Endothelial cell of umbilical vein (primary cell): ENCODE results near the gene IDI1. TPM values are rescaled to one million over a fixed set of nuclear protein-coding genes. Genes with fewer than 3 reads are reported as not detected.

Source experiments
- BruUV-seq: library from RNA; stranded (reverse); fragments of 400-500 nt; replicated peaks from 2 replicates; lab custom pipeline; 2021; lab: Mats Ljungman, UMichigan
- CTCF ChIA-PET: fragments of 300-600, 350-600 bp; sonication (Branson Sonifier 250); formaldehyde crosslinking; loops from one replicate; lab custom pipeline; 2021; ENCODE audit warnings: antibody characterized with exemption, inconsistent platforms; lab: Charles Lee
- POLR2A ChIA-PET: fragments of 300-600, 350-600 bp; sonication (Branson Sonifier 250); formaldehyde crosslinking; loops from one replicate; lab custom pipeline; 2021; ENCODE audit warnings: antibody characterized with exemption, inconsistent platforms; lab: Charles Lee
- DNase-seq: peaks from one replicate; pipeline ENCODE4 v3.0.0-alpha.2; 2011; ENCODE audit warnings: low read depth, low spot score
- FAIRE-seq: peaks from 2 replicates; lab custom pipeline; 2011; peaks lifted over from hg19 to GRCh38; lab: Jason Lieb, UNC
- H2AFZ ChIP-seq: 2 replicates; pipeline ENCODE4 v1.6.0; 2012; ENCODE audit warnings: low read depth, low read length, control low read depth, inconsistent platforms
- H3K27ac ChIP-seq: 2 replicates; pipeline ENCODE4 v1.5.1; 2011; ENCODE audit warnings: low read depth, mild to moderate bottlenecking, control low read depth, low read length, moderate library complexity; ENCODE audit not compliant: insufficient read depth
- H3K27me3 ChIP-seq, 2 experiments: 2 replicates each; pipeline versions ENCODE4 v1.6.0 to v1.6.1; 2011; ENCODE audit warnings: low read length in 2 of 2, mixed read lengths in 1 of 2; ENCODE audit not compliant: control insufficient read depth in 2 of 2, insufficient read depth in 2 of 2
- H3K36me3 ChIP-seq, 2 experiments: 2 replicates in 1 of 2; 3 replicates in 1 of 2; pipeline ENCODE4 v1.5.1; 2011; ENCODE audit warnings: low read length in 2 of 2, mild to moderate bottlenecking in 1 of 2, moderate library complexity in 1 of 2; ENCODE audit not compliant: control insufficient read depth in 2 of 2, insufficient read depth in 2 of 2; ENCODE audit errors: extremely low read depth in 1 of 2
- H3K4me1 ChIP-seq: 3 replicates; pipeline ENCODE4 v1.5.1; 2011; ENCODE audit warnings: mild to moderate bottlenecking, low read length; ENCODE audit not compliant: control insufficient read depth, insufficient read depth; ENCODE audit errors: extremely low read depth
- H3K4me2 ChIP-seq: 2 replicates; pipeline ENCODE4 v1.6.1; 2011; ENCODE audit warnings: low read length, control low read depth, mixed read lengths; ENCODE audit not compliant: insufficient read depth
- H3K4me3 ChIP-seq, 3 experiments: fragments of 200-600 bp in 1 of 3; sonication (generic), shearing (Covaris generic) in 1 of 3; replicated peaks in 1 of 3; 2 replicates each; pipeline ENCODE4 v1.5.1; 2011 to 2016; ENCODE audit warnings: control low read depth in 3 of 3, low read length in 3 of 3, mild to moderate bottlenecking in 2 of 3, inconsistent platforms in 1 of 3, low read depth in 1 of 3, moderate library complexity in 1 of 3; ENCODE audit not compliant: insufficient read depth in 1 of 3
- H3K79me2 ChIP-seq: 2 replicates; pipeline ENCODE4 v1.6.0; 2012; ENCODE audit warnings: low read length, inconsistent platforms; ENCODE audit not compliant: control insufficient read depth, insufficient read depth
- H3K9ac ChIP-seq: replicated peaks from 2 replicates; pipeline ENCODE3; 2011; ENCODE audit warnings: low read length, control low read depth; ENCODE audit not compliant: insufficient read depth; ENCODE audit errors: extremely low read depth
- H3K9me1 ChIP-seq: replicated peaks from 3 replicates; pipeline ENCODE4 v1.6.0; 2011; ENCODE audit warnings: mild to moderate bottlenecking, low read length; ENCODE audit not compliant: control insufficient read depth, insufficient read depth; ENCODE audit errors: extremely low read depth
- H3K9me3 ChIP-seq: replicated peaks from 2 replicates; pipeline ENCODE4 v1.5.1; 2012; ENCODE audit warnings: low read length, inconsistent platforms; ENCODE audit not compliant: control insufficient read depth, insufficient read depth
- H4K20me1 ChIP-seq: replicated peaks from 2 replicates; pipeline ENCODE3; 2011; ENCODE audit warnings: mild to moderate bottlenecking, low read length; ENCODE audit not compliant: control insufficient read depth, insufficient read depth; ENCODE audit errors: extremely low read depth
- CTCF ChIP-seq, 2 donors: IDR thresholded peaks; 1 replicate in 1 of 2; 2 replicates in 1 of 2; pipeline ENCODE4 v1.5.1; 2011; ENCODE audit warnings: low read length in 2 of 2, mild to moderate bottlenecking in 2 of 2, moderate library complexity in 2 of 2, control low read depth in 1 of 2, inconsistent platforms in 1 of 2, low read depth in 1 of 2; ENCODE audit not compliant: insufficient read depth in 1 of 2; ENCODE audit errors: extremely low read depth in 1 of 2
- EZH2 ChIP-seq: IDR thresholded peaks from 2 replicates; pipeline ENCODE4 v1.6.1; 2012; ENCODE audit warnings: borderline replicate concordance, low read depth, mild to moderate bottlenecking, moderate library complexity, low read length, inconsistent platforms; ENCODE audit not compliant: severe bottlenecking
- FOS ChIP-seq: IDR thresholded peaks from 2 replicates; pipeline ENCODE4 v1.6.1; 2011; ENCODE audit warnings: mild to moderate bottlenecking, low read length, moderate library complexity, borderline replicate concordance; ENCODE audit not compliant: insufficient read depth
- JUN ChIP-seq: IDR thresholded peaks from 2 replicates; pipeline ENCODE4 v1.6.1; 2011; ENCODE audit warnings: borderline replicate concordance, low read depth; ENCODE audit not compliant: insufficient read length, insufficient read depth
- MAX ChIP-seq: IDR thresholded peaks from 2 replicates; pipeline ENCODE4 v1.6.1; 2011; ENCODE audit not compliant: insufficient read depth, insufficient read length
- MYC ChIP-seq: IDR thresholded peaks from one replicate; pipeline ENCODE4 v1.6.1; 2011; ENCODE audit warnings: mild to moderate bottlenecking, low read depth, low read length
- POLR2A ChIP-seq: IDR thresholded peaks from 2 replicates; pipeline ENCODE4 v1.6.1; 2012; ENCODE audit warnings: low read depth, mild to moderate bottlenecking, control low read depth, low read length
- POLR2AphosphoS5 ChIP-seq: IDR thresholded peaks from 2 replicates; pipeline ENCODE4 v1.6.1; 2012; ENCODE audit warnings: low read depth, mild to moderate bottlenecking, control low read depth, low read length, moderate library complexity; ENCODE audit not compliant: insufficient read depth
- dilution Hi-C: fragments of 300-500 bp; cut with MboI; formaldehyde crosslinking; loops from one replicate; pipeline ENCODE4 v1.15.0; 2019; ENCODE audit warnings: low sequenced_read_pairs; ENCODE audit not compliant: extremely low pct_ligation_motif_present
- intact Hi-C: fragments of 100-400 bp; cut with micrococcal nuclease; formaldehyde crosslinking; loops from one replicate; pipeline ENCODE4 v1.10.0; 2022
- polyA plus RNA-seq, 4 experiments: library from polyadenylated mRNA; depleted of rRNA in 3 of 4; stranded (reverse) in 3 of 4; unstranded in 1 of 4; fragments of >200 nt; gene quantifications; 2 replicates each; pipeline versions ENCODE4 v1.2.1 to v1.2.3, GENCODE V29; 2011 to 2012; ENCODE audit warnings: missing spikeins in 1 of 4
- total RNA-seq: library from RNA; stranded (reverse); gene quantifications from 2 replicates; pipeline ENCODE4 v1.2.3, GENCODE V29; 2021

The IDI1 gene
- total and polyA plus RNA-seq, 2 donors (not counting 3 experiments of a cell fraction or from before 2014, with no cell fraction given), result 42.2 to 63.0 TPM

GRCh38 chr10:1054684-1055083, 5.8 kb upstream of the IDI1 start:
- Histone ChIP-seq H3K27me3 (no peaks in the 10 kb centered on the region), H3K4me2 (peak overlapping the region; percentile 64), H3K4me1 (peaks cover 35% of the 10 kb centered on the region), H3K27ac (no peak overlapping the region), H4K20me1 (no peaks in the 10 kb centered on the region), H3K4me3 (peak overlapping the region in 1 of 3 experiments; percentile 75), H3K36me3 (peaks cover 0 to 4% of the 10 kb centered on the region in 2 experiments), H3K9ac (no peak overlapping the region), H2AFZ (no peak overlapping the region), H3K9me1 (no peaks in the 10 kb centered on the region), H3K79me2 (peaks cover 76% of the 10 kb centered on the region), H3K9me3 (no peaks in the 10 kb centered on the region)
- BruUV-seq, result no TSS peak
- intact Hi-C loops, result no loop called here
- ChIA-PET POLR2A (interaction anchor here (0.6 kb wide), 1 partner anchor 11 kb away, joined by 4 read pairs; no protein-coding TSS in a partner anchor), CTCF (no interaction called here)
- FAIRE-seq (no peak), DNase-seq (no peak)
- dilution Hi-C loops, result no loop called here
- TF ChIP-seq POLR2A, result no peak
- no peak for TF ChIP-seq POLR2AphosphoS5
- TF ChIP-seq JUN, result no peak
- TF ChIP-seq FOS, result no peak
- no peak for TF ChIP-seq EZH2
- no peak for TF ChIP-seq MAX
- no peak for TF ChIP-seq CTCF (IDR thresholded peaks at IDR 0.05; ENCODE audit: extremely low read depth in 1 of 2, insufficient read depth in 1 of 2, low read depth in 1 of 2, low read length in 2 of 2)
- no peak for TF ChIP-seq MYC
